Measurements from ENCODE around the gene AMBP.

DNA sequence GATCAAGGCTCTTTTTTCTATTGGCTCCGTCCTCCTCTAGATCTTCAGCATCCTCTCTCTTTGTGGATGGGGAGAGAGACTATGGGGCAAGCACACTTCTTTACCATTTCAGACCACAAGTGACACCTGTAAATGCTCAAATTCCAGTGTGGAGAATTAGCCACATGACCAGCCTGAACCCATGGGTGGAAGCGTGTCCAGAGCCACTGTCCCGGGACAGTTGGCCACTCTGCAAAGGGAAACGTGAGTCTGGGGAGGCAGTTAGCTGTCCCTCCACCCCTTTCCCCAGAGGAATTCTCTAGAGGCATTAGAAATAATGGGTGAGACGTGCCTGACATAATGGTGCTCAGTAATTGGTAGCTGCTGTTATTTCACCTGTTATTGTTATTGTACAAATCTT lies 40.9 kb downstream of the AMBP start:
- TF ChIP-seq, protein P1, sequence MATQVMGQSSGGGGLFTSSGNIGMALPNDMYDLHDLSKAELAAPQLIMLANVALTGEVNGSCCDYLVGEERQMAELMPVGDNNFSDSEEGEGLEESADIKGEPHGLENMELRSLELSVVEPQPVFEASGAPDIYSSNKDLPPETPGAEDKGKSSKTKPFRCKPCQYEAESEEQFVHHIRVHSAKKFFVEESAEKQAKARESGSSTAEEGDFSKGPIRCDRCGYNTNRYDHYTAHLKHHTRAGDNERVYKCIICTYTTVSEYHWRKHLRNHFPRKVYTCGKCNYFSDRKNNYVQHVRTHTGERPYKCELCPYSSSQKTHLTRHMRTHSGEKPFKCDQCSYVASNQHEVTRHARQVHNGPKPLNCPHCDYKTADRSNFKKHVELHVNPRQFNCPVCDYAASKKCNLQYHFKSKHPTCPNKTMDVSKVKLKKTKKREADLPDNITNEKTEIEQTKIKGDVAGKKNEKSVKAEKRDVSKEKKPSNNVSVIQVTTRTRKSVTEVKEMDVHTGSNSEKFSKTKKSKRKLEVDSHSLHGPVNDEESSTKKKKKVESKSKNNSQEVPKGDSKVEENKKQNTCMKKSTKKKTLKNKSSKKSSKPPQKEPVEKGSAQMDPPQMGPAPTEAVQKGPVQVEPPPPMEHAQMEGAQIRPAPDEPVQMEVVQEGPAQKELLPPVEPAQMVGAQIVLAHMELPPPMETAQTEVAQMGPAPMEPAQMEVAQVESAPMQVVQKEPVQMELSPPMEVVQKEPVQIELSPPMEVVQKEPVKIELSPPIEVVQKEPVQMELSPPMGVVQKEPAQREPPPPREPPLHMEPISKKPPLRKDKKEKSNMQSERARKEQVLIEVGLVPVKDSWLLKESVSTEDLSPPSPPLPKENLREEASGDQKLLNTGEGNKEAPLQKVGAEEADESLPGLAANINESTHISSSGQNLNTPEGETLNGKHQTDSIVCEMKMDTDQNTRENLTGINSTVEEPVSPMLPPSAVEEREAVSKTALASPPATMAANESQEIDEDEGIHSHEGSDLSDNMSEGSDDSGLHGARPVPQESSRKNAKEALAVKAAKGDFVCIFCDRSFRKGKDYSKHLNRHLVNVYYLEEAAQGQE (IDR thresholded peaks at IDR 0.05; ENCODE audit: insufficient read depth in 1 of 2, low read depth in 2 of 2, low read length in 2 of 2) = no peak
- no peak for TF ChIP-seq POLR2AphosphoS5 (IDR thresholded peaks at IDR 0.05; ENCODE audit: low read depth, low read length)
- TF ChIP-seq TAF1 (IDR thresholded peaks at IDR 0.05; ENCODE audit: borderline replicate concordance, insufficient read depth, low read length) = no peak

Data from PFSK-1 (cell line).